Prostate gland (tissue), 2 donors: ENCODE measurements around the gene CDK11B. TPM values are rescaled to one million over a fixed set of nuclear protein-coding genes. Genes with fewer than 3 reads are reported as not detected.
"Not testable (repeated sequence)": the region's sequence is repeated elsewhere in the genome, so short reads cannot be mapped to it uniquely, and the experiment has no call there.

Experiments used
- DNase-seq: peaks from one replicate; pipeline ENCODE4 v3.0.0-alpha.2; 2019; ENCODE audit warnings: low spot score
- H3K27ac ChIP-seq, 2 donors: fragments of 200-600 bp; sonication (generic); 2 replicates each; pipeline ENCODE4 v1.5.1; 2017 to 2019
- H3K27me3 ChIP-seq: fragments of 200-600 bp; sonication (generic); replicated peaks from 2 replicates; pipeline ENCODE4 v1.5.1; 2019; ENCODE audit not compliant: insufficient read depth
- H3K36me3 ChIP-seq, 2 donors: fragments of 200-600 bp; sonication (generic); 1 replicate in 1 of 2; 2 replicates in 1 of 2; pipeline versions ENCODE4 v1.5.1 to v1.8.1; 2017 to 2019
- H3K4me1 ChIP-seq: fragments of 200-600 bp; sonication (generic); replicated peaks from 2 replicates; pipeline ENCODE4 v1.5.1; 2019
- H3K4me3 ChIP-seq, 2 donors: fragments of 200-600 bp; sonication (generic); 2 replicates each; pipeline ENCODE4 v1.5.1; 2017 to 2019
- H3K9me3 ChIP-seq: fragments of 200-600 bp; sonication (generic); 2 replicates; pipeline ENCODE4 v1.5.1; 2017
- CTCF ChIP-seq, 4 experiments: fragments of 200-600 bp in 2 of 4; fragments of 450-650 bp in 2 of 4; sonication (generic) in 2 of 4; IDR thresholded peaks; 1 replicate in 3 of 4; 2 replicates in 1 of 4; pipeline ENCODE4 v1.5.1; 2016 to 2019; ENCODE audit warnings: antibody characterized with exemption in 4 of 4, mild to moderate bottlenecking in 2 of 4, moderate library complexity in 2 of 4
- POLR2A ChIP-seq: fragments of 450-650 bp; IDR thresholded peaks from one replicate; pipeline ENCODE4 v1.6.1; 2016; ENCODE audit warnings: antibody characterized with exemption, mild to moderate bottlenecking
- POLR2AphosphoS5 ChIP-seq: sonication (generic); formaldehyde crosslinking; IDR thresholded peaks from one replicate; pipeline ENCODE4 v1.6.1; 2017; ENCODE audit warnings: antibody characterized with exemption
- WGBS: methylation state at CpG from one replicate; pipeline ENCODE4 v1.1.5; 2018; 5-methylcytosine and 5-hydroxymethylcytosine counted together
- intact Hi-C: fragments of 100-400 bp; cut with DNase I; formaldehyde crosslinking; loops from one replicate; pipeline ENCODE4 v1.14.2; 2022
- total RNA-seq, 2 donors: library from RNA; depleted of rRNA; stranded (reverse); fragments of >200 nt; gene quantifications; one replicate each; pipeline ENCODE4 v1.1.0, GENCODE V29; 2016

The CDK11B gene
- total RNA-seq, 2 donors from 2014 or later: 15.0 to 31.2 TPM

- intact Hi-C loops: no loop called here
- no peak overlapping the region for H3K4me3 ChIP-seq
- 86% methylated on average over 22 of the region's 27 CpGs for WGBS
- TF ChIP-seq CTCF (IDR thresholded peaks at IDR 0.05) (no peak), POLR2AphosphoS5 (no peak), POLR2A (no peak)
- no peak for DNase-seq
- no peak overlapping the region for H3K27ac ChIP-seq
- no peaks in the 10 kb centered on the region for H3K9me3 ChIP-seq
- H3K27me3 ChIP-seq: no peaks in the 10 kb centered on the region
- no peaks in the 10 kb centered on the region for H3K4me1 ChIP-seq
- H3K36me3 ChIP-seq: peaks cover 0 to 9% of the 10 kb centered on the region in 2 donors
Observed at GRCh38 chr1:1664941-1665814, 6.4 kb upstream of the CDK11B start.

- H3K27ac ChIP-seq, H3K9me3 ChIP-seq, H3K36me3 ChIP-seq, DNase-seq, intact Hi-C loops, H3K4me1 ChIP-seq, H3K27me3 ChIP-seq, H3K4me3 ChIP-seq: not testable (repeated sequence)
- WGBS: 63% methylated on average over 2 of the region's 11 CpGs
Observed at GRCh38 chr1:1664318-1664717, 5.5 kb upstream of the CDK11B start.

- intact Hi-C loops, H3K9me3 ChIP-seq, H3K27ac ChIP-seq, H3K4me3 ChIP-seq, DNase-seq, H3K27me3 ChIP-seq, H3K36me3 ChIP-seq, H3K4me1 ChIP-seq: not testable (repeated sequence)
- WGBS: 71% methylated on average over 15 of the region's 15 CpGs
Observed at GRCh38 chr1:1662830-1663560, 4.2 kb upstream of the CDK11B start.

GRCh38 chr1:1662392-1662791 lies 3.6 kb upstream of the CDK11B start:
- H3K4me3 ChIP-seq, H3K27me3 ChIP-seq, H3K27ac ChIP-seq, H3K4me1 ChIP-seq, H3K9me3 ChIP-seq, H3K36me3 ChIP-seq, intact Hi-C loops, DNase-seq: not testable (repeated sequence)
- WGBS: 79% methylated on average over 9 of the region's 9 CpGs

- H3K9me3 ChIP-seq, H3K27me3 ChIP-seq, H3K4me3 ChIP-seq, intact Hi-C loops, H3K27ac ChIP-seq, DNase-seq, H3K36me3 ChIP-seq, H3K4me1 ChIP-seq: not testable (repeated sequence)
- 94% methylated on average over 11 of the region's 11 CpGs for WGBS
Observed at GRCh38 chr1:1648265-1648664, 10.5 kb downstream of the CDK11B start.

GRCh38 chr1:1647567-1648241 lies 11.1 kb downstream of the CDK11B start:
- H3K4me1 ChIP-seq, H3K9me3 ChIP-seq, H3K27ac ChIP-seq, DNase-seq, H3K36me3 ChIP-seq, H3K27me3 ChIP-seq, intact Hi-C loops, H3K4me3 ChIP-seq: not testable (repeated sequence)
- 90% methylated on average over 17 of the region's 17 CpGs for WGBS

- H3K27ac ChIP-seq, intact Hi-C loops, H3K9me3 ChIP-seq, H3K36me3 ChIP-seq, DNase-seq, H3K4me3 ChIP-seq, H3K27me3 ChIP-seq, H3K4me1 ChIP-seq: not testable (repeated sequence)
- 78% methylated on average over 5 of the region's 5 CpGs for WGBS
Observed at GRCh38 chr1:1646326-1646725, 12.5 kb downstream of the CDK11B start.

GRCh38 chr1:1640711-1641461 lies 17.9 kb downstream of the CDK11B start:
- 95% methylated on average over 21 of the region's 38 CpGs for WGBS
- intact Hi-C loops: not testable (repeated sequence)

GRCh38 chr1:1640081-1640480 lies 18.7 kb downstream of the CDK11B start:
- intact Hi-C loops, H3K27ac ChIP-seq, H3K27me3 ChIP-seq, H3K36me3 ChIP-seq, DNase-seq, H3K9me3 ChIP-seq, H3K4me1 ChIP-seq, H3K4me3 ChIP-seq: not testable (repeated sequence)
- 84% methylated on average over 5 of the region's 25 CpGs for WGBS

More at GRCh38 chr1:1640711-1641461, 17.9 kb downstream of the CDK11B start:
- not testable (repeated sequence) for H3K36me3 ChIP-seq, DNase-seq, H3K27me3 ChIP-seq, H3K27ac ChIP-seq, H3K9me3 ChIP-seq, H3K4me3 ChIP-seq, H3K4me1 ChIP-seq

- H3K27ac ChIP-seq, H3K9me3 ChIP-seq, H3K4me3 ChIP-seq, H3K36me3 ChIP-seq, DNase-seq, H3K4me1 ChIP-seq, intact Hi-C loops, H3K27me3 ChIP-seq: not testable (repeated sequence)
- WGBS: 97% methylated on average over 14 of the region's 16 CpGs
Observed at GRCh38 chr1:1639368-1639767, 19.4 kb downstream of the CDK11B start.
